HCT116 (cell line): ENCODE results near the gene STK39. TPM values are rescaled to one million over a fixed set of nuclear protein-coding genes. Genes with fewer than 3 reads are reported as not detected.

ENCODE experiments used
- ATAC-seq: fragments of 200-7000 bp; cut with Tn5 transposase; 2 replicates; pipeline ENCODE4 v1.9.1; 2020; ENCODE audit warnings: mild to moderate bottlenecking, moderate library complexity
- BruUV-seq: library from RNA; stranded (reverse); fragments of 400-500 nt; replicated peaks from 2 replicates; lab custom pipeline; 2021; lab: Mats Ljungman, UMichigan
- CTCF ChIA-PET: fragments of 300-600 bp; sonication (Branson Sonifier 250); formaldehyde crosslinking; loops from one replicate; lab custom pipeline; 2021; ENCODE audit warnings: antibody characterized with exemption; lab: Charles Lee
- POLR2A ChIA-PET: fragments of 300-600, 350-600 bp; sonication (Branson Sonifier 250); formaldehyde crosslinking; loops from one replicate; lab custom pipeline; 2021; ENCODE audit warnings: antibody characterized with exemption; lab: Charles Lee
- RAD21 ChIA-PET, 2 experiments: fragments of 300-600 bp; sonication (Branson Sonifier 250); formaldehyde crosslinking; loops; one replicate each; lab custom pipeline; 2023; ENCODE audit warnings: low total read pairs in 2 of 2; ENCODE audit not compliant: uncharacterized antibody in 2 of 2, unreplicated experiment in 2 of 2, low non-redundant PET in 1 of 2; lab: Charles Lee
- DNase-seq: peaks from one replicate; pipeline ENCODE4 v3.0.0-alpha.2; 2010; ENCODE audit warnings: low read depth, low spot score
- H2AFZ ChIP-seq: fragments of 200-600 bp; shearing (Covaris generic), sonication (generic); 2 replicates; pipeline ENCODE4 v1.6.1; 2017; ENCODE audit warnings: low read depth, mixed run types, mixed read lengths, antibody characterized with exemption, low read length; ENCODE audit not compliant: poor library complexity, severe bottlenecking
- H3K27ac ChIP-seq: 2 replicates; pipeline ENCODE4 v1.5.1; 2012; ENCODE audit warnings: low read depth, low read length
- H3K27me3 ChIP-seq: fragments of 200-600 bp; sonication (generic); 2 replicates; pipeline ENCODE4 v1.6.1; 2016; ENCODE audit warnings: mixed run types, low read length, mixed read lengths; ENCODE audit not compliant: insufficient read depth
- H3K36me3 ChIP-seq, 2 experiments: fragments of 200-500 bp in 1 of 2; fragments of 200-600 bp in 1 of 2; sonication (Bioruptor generic) in 1 of 2; sonication (generic) in 1 of 2; 2 replicates each; pipeline versions ENCODE4 v1.5.1 to v1.6.1; 2014 to 2016; ENCODE audit warnings: low read length in 2 of 2, inconsistent platforms in 1 of 2, mixed read lengths in 1 of 2, mixed run types in 1 of 2; ENCODE audit not compliant: insufficient read depth in 2 of 2, control insufficient read depth in 1 of 2
- H3K4me1 ChIP-seq, 2 experiments: fragments of 200-600 bp in 1 of 2; sonication (generic) in 1 of 2; 2 replicates each; pipeline versions ENCODE4 v1.5.1 to v1.6.1; 2012 to 2017; ENCODE audit warnings: low read length in 2 of 2, inconsistent platforms in 1 of 2, mild to moderate bottlenecking in 1 of 2, mixed read lengths in 1 of 2, mixed run types in 1 of 2, moderate library complexity in 1 of 2; ENCODE audit not compliant: insufficient read depth in 2 of 2, control insufficient read depth in 1 of 2
- H3K4me2 ChIP-seq: fragments of 200-600 bp; sonication (generic); 2 replicates; pipeline ENCODE4 v1.6.1; 2017; ENCODE audit warnings: mixed run types, low read length, mixed read lengths
- H3K4me3 ChIP-seq, 2 experiments: fragments of 200-600 bp in 1 of 2; sonication (generic) in 1 of 2; replicated peaks in 1 of 2; 2 replicates each; pipeline ENCODE4 v1.5.1; 2011 to 2016; ENCODE audit warnings: low read length in 2 of 2, control low read depth in 1 of 2, low read depth in 1 of 2, mild to moderate bottlenecking in 1 of 2, mixed read lengths in 1 of 2, mixed run types in 1 of 2
- H3K79me2 ChIP-seq: fragments of 200-600 bp; sonication (generic); 2 replicates; pipeline ENCODE4 v1.6.1; 2017; ENCODE audit warnings: mild to moderate bottlenecking, mixed run types, low read length, moderate library complexity, mixed read lengths; ENCODE audit not compliant: insufficient read depth
- H3K9ac ChIP-seq: fragments of 200-600 bp; sonication (generic); 2 replicates; pipeline ENCODE4 v1.6.1; 2016; ENCODE audit warnings: low read length, mixed read lengths
- H3K9me2 ChIP-seq: fragments of 200-600 bp; sonication (generic), shearing (Covaris generic); 2 replicates; pipeline ENCODE4 v1.6.1; 2017; ENCODE audit warnings: mixed run types, mild to moderate bottlenecking, moderate library complexity; ENCODE audit not compliant: insufficient read depth
- H3K9me3 ChIP-seq, 2 experiments: fragments of 200-500 bp in 1 of 2; fragments of 200-600 bp in 1 of 2; sonication (Bioruptor generic) in 1 of 2; sonication (generic) in 1 of 2; 2 replicates each; pipeline ENCODE4 v1.6.1; 2014 to 2017; ENCODE audit warnings: low read length in 2 of 2, mixed read lengths in 2 of 2, inconsistent platforms in 1 of 2, low read depth in 1 of 2, mild to moderate bottlenecking in 1 of 2, mixed run types in 1 of 2, moderate library complexity in 1 of 2; ENCODE audit not compliant: control insufficient read depth in 1 of 2, insufficient read depth in 1 of 2
- H4K20me1 ChIP-seq: fragments of 200-600 bp; sonication (generic), shearing (Covaris generic); 2 replicates; pipeline ENCODE4 v1.6.1; 2017; ENCODE audit warnings: mixed run types, mild to moderate bottlenecking, moderate library complexity; ENCODE audit not compliant: insufficient read depth
- CTCF ChIP-seq, 3 experiments: fragments of 200-600 bp in 1 of 3; sonication (generic) in 1 of 3; IDR thresholded peaks in 2 of 3; conservative IDR thresholded peaks in 1 of 3; 2 replicates each; pipeline ENCODE4 v1.5.1; 2012 to 2017; ENCODE audit warnings: low read depth in 2 of 3, low read length in 2 of 3, antibody characterized with exemption in 1 of 3, borderline replicate concordance in 1 of 3, control low read depth in 1 of 3, mild to moderate bottlenecking in 1 of 3, mixed read lengths in 1 of 3, mixed run types in 1 of 3, moderate library complexity in 1 of 3; ENCODE audit not compliant: insufficient read depth in 1 of 3
- FOSL1 ChIP-seq: IDR thresholded peaks from 2 replicates; pipeline ENCODE4 v1.6.1; 2012; ENCODE audit warnings: low read depth
- POLR2AphosphoS5 ChIP-seq: IDR thresholded peaks from 2 replicates; pipeline ENCODE4 v1.6.1; 2011; ENCODE audit warnings: mild to moderate bottlenecking, low read depth, low read length, moderate library complexity
- RAD21 ChIP-seq: IDR thresholded peaks from 2 replicates; pipeline ENCODE4 v1.6.1; 2012; ENCODE audit warnings: low read depth, mild to moderate bottlenecking
- REST ChIP-seq: IDR thresholded peaks from 2 replicates; pipeline ENCODE4 v1.6.1; 2012; ENCODE audit warnings: low read depth
- intact Hi-C: fragments of 100-400 bp; cut with micrococcal nuclease; formaldehyde crosslinking; loops from 2 replicates; pipeline ENCODE4 v1.10.0; 2022
- total RNA-seq: library from RNA; stranded (reverse); gene quantifications from one replicate; pipeline ENCODE4 v1.2.1, GENCODE V29; 2021; ENCODE audit not compliant: unreplicated experiment

STK39 gene
- total RNA-seq, 1 experiment from 2014 or later, result 118 TPM

- Histone ChIP-seq H3K4me3 (no peak overlapping the region), H3K36me3 (peaks cover 0 to 49% of the 10 kb centered on the region in 2 experiments; a peak in 2 of 4 replicates), H3K4me1 (peaks cover 4 to 28% of the 10 kb centered on the region in 2 experiments), H3K9ac (no peak overlapping the region), H3K27ac (peak overlapping the region; percentile 1; the same call in 1 of the 2 replicates), H3K4me2 (no peak overlapping the region), H3K9me3 (no peaks in the 10 kb centered on the region), H2AFZ (no peak overlapping the region), H3K9me2 (no peaks in the 10 kb centered on the region), H3K27me3 (no peaks in the 10 kb centered on the region), H4K20me1 (no peaks in the 10 kb centered on the region), H3K79me2 (peaks cover 69% of the 10 kb centered on the region)
- ChIA-PET RAD21 (no interaction called here), CTCF (interaction anchor here (1.0 to 1.2 kb wide), 2 partner anchors 17 to 19 kb away, joined by 3 to 6 read pairs; no protein-coding TSS in a partner anchor), POLR2A (no interaction called here)
- intact Hi-C loops, result loop anchor here (2.0 to 10.0 kb wide), 2 partner anchors 199 to 617 kb away; no protein-coding TSS in a partner anchor
- ATAC-seq (no peak), DNase-seq (no peak)
- no TSS peak for BruUV-seq
- TF ChIP-seq CTCF (IDR thresholded peaks at IDR 0.05 in 2 of 3, conservative IDR thresholded peaks at IDR 0.05 in 1 of 3; ENCODE audit: borderline replicate concordance in 1 of 3, insufficient read depth in 1 of 3, low read depth in 2 of 3, low read length in 2 of 3) (no peak), REST (no peak), FOSL1 (no peak), POLR2AphosphoS5 (no peak), RAD21 (no peak)
Observed at GRCh38 chr2:168137510-168138180, 109.8 kb downstream of the STK39 start.
